OCI-LY1 (cell line): ENCODE measurements around the gene ATP11A.

Experiments
- H2AFZ ChIP-seq: fragments of 200-600 bp; sonication (generic), shearing (Covaris generic); 2 replicates; pipeline ENCODE4 v1.6.0; 2014; ENCODE audit warnings: antibody characterized with exemption, mild to moderate bottlenecking, low read length
- H3F3A ChIP-seq: fragments of 200-600 bp; sonication (generic), shearing (Covaris generic); 2 replicates; pipeline ENCODE4 v1.6.0; 2014; ENCODE audit warnings: mild to moderate bottlenecking, antibody characterized with exemption, low read length, moderate library complexity; ENCODE audit not compliant: insufficient read depth
- H3K27ac ChIP-seq: fragments of 200-600 bp; sonication (generic); 2 replicates; pipeline ENCODE4 v1.5.1; 2014; ENCODE audit warnings: low read length, mixed run types, mild to moderate bottlenecking, low read depth; ENCODE audit not compliant: poor library complexity, severe bottlenecking
- H3K27me3 ChIP-seq: fragments of 200-600 bp; sonication (generic); 2 replicates; pipeline ENCODE4 v1.6.0; 2014; ENCODE audit warnings: antibody characterized with exemption, mild to moderate bottlenecking, low read length, moderate library complexity; ENCODE audit not compliant: insufficient read depth
- H3K36me3 ChIP-seq: fragments of 200-600 bp; sonication (generic); 2 replicates; pipeline ENCODE4 v1.6.1; 2014; ENCODE audit warnings: mild to moderate bottlenecking, antibody characterized with exemption, low read length, moderate library complexity, mixed read lengths; ENCODE audit not compliant: insufficient read depth
- H3K4me1 ChIP-seq: fragments of 200-600 bp; sonication (generic); 2 replicates; pipeline ENCODE4 v1.5.1; 2014; ENCODE audit warnings: mild to moderate bottlenecking, low read length, moderate library complexity; ENCODE audit not compliant: insufficient read depth, severe bottlenecking
- H3K4me2 ChIP-seq: fragments of 200-600 bp; sonication (generic), shearing (Covaris generic); 2 replicates; pipeline ENCODE4 v1.6.1; 2014; ENCODE audit warnings: low read length
- H3K4me3 ChIP-seq: fragments of 200-600 bp; sonication (generic); 2 replicates; pipeline ENCODE4 v1.5.1; 2014; ENCODE audit warnings: low read length, low read depth, mild to moderate bottlenecking, mixed read lengths; ENCODE audit not compliant: poor library complexity, severe bottlenecking
- H3K79me2 ChIP-seq: fragments of 200-600 bp; shearing (Covaris generic); 2 replicates; pipeline ENCODE4 v1.6.1; 2016; ENCODE audit warnings: mixed run types, low read length, mixed read lengths; ENCODE audit not compliant: insufficient read depth
- H3K9ac ChIP-seq: fragments of 200-600 bp; sonication (generic), shearing (Covaris generic); 2 replicates; pipeline ENCODE4 v1.6.1; 2014; ENCODE audit warnings: mild to moderate bottlenecking, low read length, mixed read lengths
- H3K9me2 ChIP-seq: fragments of 200-600 bp; sonication (generic), shearing (Covaris generic); 2 replicates; pipeline ENCODE4 v1.6.1; 2014; ENCODE audit warnings: low read depth, mild to moderate bottlenecking, low read length, mixed read lengths
- H3K9me3 ChIP-seq: fragments of 200-600 bp; shearing (Covaris generic); 2 replicates; pipeline ENCODE4 v1.6.1; 2014; ENCODE audit warnings: low read length, mixed read lengths
- H4K20me1 ChIP-seq: fragments of 200-600 bp; sonication (generic), shearing (Covaris generic); 2 replicates; pipeline ENCODE4 v1.6.0; 2016; ENCODE audit warnings: mild to moderate bottlenecking, low read length; ENCODE audit not compliant: insufficient read depth
- CTCF ChIP-seq: fragments of 200-600 bp; sonication (generic), shearing (Covaris generic); IDR thresholded peaks from 2 replicates; pipeline ENCODE4 v1.5.1; 2017; ENCODE audit warnings: mild to moderate bottlenecking, antibody characterized with exemption, low read length, moderate library complexity, mixed read lengths
- EZH2 ChIP-seq: fragments of 200-600 bp; sonication (generic), shearing (Covaris generic); IDR thresholded peaks from 2 replicates; pipeline ENCODE4 v1.8.0; 2017; ENCODE audit warnings: borderline replicate concordance, mixed run types, mild to moderate bottlenecking, antibody characterized with exemption, low read length, moderate library complexity, mixed read lengths

The ATP11A gene

GRCh38 chr13:112715715-112716460, 26.1 kb downstream of the ATP11A start:
- H3K4me3 ChIP-seq: no peak overlapping the region
- H2AFZ ChIP-seq: no peak overlapping the region
- no peak overlapping the region for H3K4me2 ChIP-seq
- peaks cover 6% of the 10 kb centered on the region; the same call in 1 of the 2 replicates for H3K27me3 ChIP-seq
- no peaks in the 10 kb centered on the region for H3K9me3 ChIP-seq
- H3K4me1 ChIP-seq: no peaks in the 10 kb centered on the region
- H3K9me2 ChIP-seq: no peaks in the 10 kb centered on the region
- no peak overlapping the region for H3K27ac ChIP-seq
- H3K36me3 ChIP-seq: no peaks in the 10 kb centered on the region
- H4K20me1 ChIP-seq: no peaks in the 10 kb centered on the region
- H3K79me2 ChIP-seq: no peaks in the 10 kb centered on the region
- no peak for TF ChIP-seq CTCF
- no peak for TF ChIP-seq EZH2
- no peak overlapping the region for H3K9ac ChIP-seq
- H3F3A ChIP-seq: no peaks in the 10 kb centered on the region

GRCh38 chr13:112716461-112716820, 26.6 kb downstream of the ATP11A start:
- H3K4me1 ChIP-seq: no peaks in the 10 kb centered on the region
- no peak overlapping the region for H3K4me3 ChIP-seq
- H2AFZ ChIP-seq: no peak overlapping the region
- H3K79me2 ChIP-seq: no peaks in the 10 kb centered on the region
- H4K20me1 ChIP-seq: no peaks in the 10 kb centered on the region
- no peak overlapping the region for H3K9ac ChIP-seq
- no peak for TF ChIP-seq CTCF
- TF ChIP-seq EZH2: no peak
- H3K27me3 ChIP-seq: peaks cover 6% of the 10 kb centered on the region; the same call in 1 of the 2 replicates
- H3K4me2 ChIP-seq: no peak overlapping the region
- no peaks in the 10 kb centered on the region for H3F3A ChIP-seq
- H3K36me3 ChIP-seq: no peaks in the 10 kb centered on the region
- no peaks in the 10 kb centered on the region for H3K9me2 ChIP-seq
- H3K27ac ChIP-seq: no peak overlapping the region
- no peaks in the 10 kb centered on the region for H3K9me3 ChIP-seq

GRCh38 chr13:112716841-112717520, 27.1 kb downstream of the ATP11A start:
- no peak for TF ChIP-seq EZH2
- TF ChIP-seq CTCF: no peak

More at GRCh38 chr13:112716841-112717520, 27.1 kb downstream of the ATP11A start:
- Histone ChIP-seq H3K9ac (no peak overlapping the region), H3K4me2 (no peak overlapping the region), H3K36me3 (no peaks in the 10 kb centered on the region), H3K9me2 (no peaks in the 10 kb centered on the region), H3K27me3 (peaks cover 6% of the 10 kb centered on the region; the same call in 1 of the 2 replicates), H3K79me2 (no peaks in the 10 kb centered on the region), H3K4me3 (no peak overlapping the region), H3K9me3 (no peaks in the 10 kb centered on the region), H3K4me1 (no peaks in the 10 kb centered on the region), H2AFZ (no peak overlapping the region), H4K20me1 (no peaks in the 10 kb centered on the region), H3F3A (no peaks in the 10 kb centered on the region), H3K27ac (no peak overlapping the region)
